Measurements from ENCODE around the gene OR1F1.
"Not testable (repeated sequence)": the region's sequence is repeated elsewhere in the genome, so short reads cannot be mapped to it uniquely, and the experiment has no call there.

Gene OR1F1

DNA sequence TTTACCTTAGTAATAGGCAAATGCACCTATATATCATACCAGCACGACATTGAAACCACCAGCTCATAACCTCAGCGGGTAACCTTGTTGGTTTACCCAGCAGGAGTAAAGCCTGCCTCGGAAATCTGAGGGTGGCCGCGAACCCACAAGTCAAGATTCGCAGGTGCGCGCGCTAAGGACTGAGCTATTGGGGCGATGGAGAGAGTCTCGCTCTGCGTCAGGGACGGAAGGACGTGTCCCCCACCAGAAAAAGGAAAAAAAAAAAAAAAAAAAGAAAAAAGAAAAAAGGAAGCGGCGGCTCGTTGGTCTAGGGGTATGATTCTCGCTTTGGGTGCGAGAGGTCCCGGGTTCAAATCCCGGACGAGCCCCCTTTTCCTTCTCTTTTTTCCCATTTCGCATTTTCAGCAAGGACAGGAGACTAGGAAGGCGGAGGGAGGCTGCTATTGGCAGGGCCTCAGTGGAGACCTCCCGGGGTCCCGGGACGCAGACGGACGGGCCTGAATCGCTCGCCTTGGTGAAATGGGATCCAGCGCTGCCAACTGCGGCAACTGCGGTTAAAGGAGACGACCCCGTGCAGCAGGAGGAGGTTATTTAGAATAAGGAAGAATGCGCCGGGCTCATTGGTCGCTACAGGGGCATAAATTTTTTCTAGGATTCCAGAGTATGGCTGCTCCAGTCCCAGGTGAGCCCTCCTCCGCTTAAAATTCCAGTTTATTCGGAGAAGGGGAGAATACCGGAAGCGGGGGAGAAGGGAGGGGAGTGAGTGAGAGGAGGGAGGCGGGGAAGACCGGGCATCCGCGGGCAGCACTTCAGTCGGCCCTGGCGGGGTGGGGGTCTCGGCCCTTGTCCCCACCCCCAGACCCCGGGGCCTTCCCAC, at the start of gene OR1F1:
Gene OR1F1 (plus strand): TSS at position 407 of the 877 bp plus-strand sequence.
- no peak for FAIRE-seq

DNA sequence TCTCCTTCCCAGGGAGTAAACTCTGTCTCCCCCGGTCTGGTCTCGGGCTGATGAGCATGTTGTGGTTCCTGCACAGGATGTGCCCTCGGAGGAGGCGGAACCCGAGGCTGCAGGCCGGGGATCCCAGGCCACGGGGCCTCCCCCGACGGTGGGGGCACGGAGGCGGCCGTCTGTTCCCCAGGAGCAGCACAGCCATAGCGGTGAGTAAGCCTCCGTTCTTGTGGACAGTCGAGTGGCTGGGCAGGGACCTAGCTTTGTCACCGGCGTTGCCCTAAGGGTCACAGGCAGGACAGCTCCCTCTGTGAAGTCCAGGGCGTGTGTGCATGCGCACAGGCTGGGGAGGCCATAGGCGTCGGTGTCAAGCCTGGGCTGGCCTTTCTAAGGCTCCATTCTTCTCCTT, 49.7 kb upstream of the OR1F1 start:
- FAIRE-seq = no peak

DNA sequence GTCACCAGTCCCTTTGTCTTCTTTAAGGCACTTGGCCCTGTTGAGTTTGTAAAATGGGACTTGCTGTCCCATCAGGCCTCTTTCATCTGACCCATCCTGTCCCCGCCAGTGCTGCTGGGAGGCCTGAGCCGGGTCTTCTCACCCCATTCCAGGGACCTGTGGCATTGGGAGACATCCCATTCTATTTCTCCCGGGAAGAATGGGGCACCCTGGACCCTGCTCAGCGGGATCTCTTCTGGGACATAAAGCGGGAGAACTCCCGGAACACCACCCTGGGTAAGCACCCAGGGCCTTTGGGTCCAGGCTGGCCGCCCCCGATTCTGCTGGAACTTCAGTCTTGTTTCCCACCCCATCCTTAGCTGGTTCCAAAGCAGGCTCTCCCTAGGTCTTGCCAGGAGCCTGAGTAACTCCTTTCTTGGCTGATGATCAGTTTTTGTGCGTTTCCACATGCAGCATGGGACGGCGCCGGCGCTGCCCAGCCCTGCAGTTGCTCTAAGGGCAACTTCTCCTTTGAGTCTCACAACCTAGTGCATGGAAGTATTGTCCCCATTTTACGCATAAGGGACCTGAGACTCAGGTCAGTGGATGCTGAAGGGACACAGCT, 49.1 kb upstream of the OR1F1 start:
- FAIRE-seq = no peak

DNA sequence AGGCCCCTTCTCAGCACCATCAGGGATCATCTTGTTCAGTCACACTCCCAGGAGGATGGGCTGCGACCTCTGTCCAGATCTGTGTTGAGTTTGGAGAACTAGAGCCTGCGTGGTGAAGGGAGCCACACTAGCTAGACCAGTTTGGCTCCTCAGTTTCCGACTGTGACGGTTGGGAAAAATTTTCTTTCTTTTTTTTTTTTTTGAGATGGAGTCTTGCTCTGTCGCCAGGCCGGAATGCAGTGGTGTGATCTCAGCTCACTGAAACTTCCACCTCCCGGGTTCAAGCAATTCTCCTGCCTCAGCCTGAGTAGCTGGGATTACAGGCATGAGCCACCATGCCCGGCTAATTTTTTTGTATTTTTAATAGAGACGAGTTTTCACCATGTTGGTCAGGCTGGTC, 48.4 kb upstream of the OR1F1 start:
- FAIRE-seq = not testable (repeated sequence)

DNA sequence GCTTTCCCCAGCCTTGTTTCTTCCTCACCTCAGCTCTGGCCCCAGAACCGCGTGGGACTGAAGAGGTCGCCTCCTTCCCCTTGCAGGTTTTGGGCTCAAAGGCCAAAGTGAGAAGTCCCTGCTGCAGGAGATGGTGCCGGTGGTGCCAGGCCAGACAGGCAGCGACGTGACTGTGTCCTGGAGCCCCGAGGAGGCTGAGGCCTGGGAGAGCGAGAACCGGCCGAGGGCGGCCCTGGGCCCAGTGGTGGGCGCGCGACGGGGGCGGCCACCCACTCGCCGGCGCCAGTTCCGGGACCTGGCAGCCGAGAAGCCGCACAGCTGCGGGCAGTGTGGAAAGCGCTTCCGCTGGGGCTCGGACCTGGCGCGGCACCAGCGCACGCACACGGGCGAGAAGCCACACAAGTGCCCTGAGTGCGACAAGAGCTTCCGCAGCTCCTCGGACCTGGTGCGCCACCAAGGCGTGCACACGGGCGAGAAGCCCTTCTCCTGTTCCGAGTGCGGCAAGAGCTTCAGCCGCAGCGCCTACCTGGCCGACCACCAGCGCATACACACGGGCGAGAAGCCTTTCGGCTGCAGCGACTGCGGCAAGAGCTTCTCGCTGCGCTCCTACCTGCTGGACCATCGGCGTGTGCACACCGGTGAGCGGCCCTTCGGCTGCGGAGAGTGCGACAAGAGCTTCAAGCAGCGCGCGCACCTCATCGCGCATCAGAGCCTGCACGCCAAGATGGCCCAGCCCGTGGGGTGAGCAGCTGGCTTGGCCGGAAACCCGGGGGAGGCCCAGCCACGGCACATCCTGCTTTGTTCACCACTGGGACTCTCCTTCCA, 47.2 kb upstream of the OR1F1 start:
- no peak for FAIRE-seq

DNA sequence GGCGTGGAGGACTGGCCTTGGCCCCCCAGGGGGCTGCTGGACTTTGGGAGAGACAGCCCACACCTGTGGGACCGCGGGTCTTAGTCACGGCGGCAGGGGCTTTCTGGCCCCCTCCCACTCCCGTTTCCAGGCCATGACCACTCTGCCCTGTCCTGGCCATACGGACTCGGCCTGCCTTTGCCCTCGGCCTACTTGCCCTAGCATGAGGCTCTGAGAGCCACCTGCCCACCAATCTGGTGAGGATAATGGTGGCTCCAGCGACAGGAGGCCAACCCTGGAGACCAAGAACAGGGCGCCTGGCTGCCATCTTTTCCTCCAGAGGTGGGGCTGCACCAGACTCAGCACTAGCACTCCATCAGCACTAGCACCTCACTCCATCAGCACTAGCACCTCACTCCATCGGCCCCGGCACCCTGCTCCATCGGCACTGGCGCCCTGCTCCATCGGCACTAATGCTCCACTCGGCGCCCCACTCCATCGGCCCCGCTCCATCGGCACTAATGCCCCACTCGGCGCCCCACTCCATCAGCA, 46.2 kb upstream of the OR1F1 start:
- no peak for FAIRE-seq

DNA sequence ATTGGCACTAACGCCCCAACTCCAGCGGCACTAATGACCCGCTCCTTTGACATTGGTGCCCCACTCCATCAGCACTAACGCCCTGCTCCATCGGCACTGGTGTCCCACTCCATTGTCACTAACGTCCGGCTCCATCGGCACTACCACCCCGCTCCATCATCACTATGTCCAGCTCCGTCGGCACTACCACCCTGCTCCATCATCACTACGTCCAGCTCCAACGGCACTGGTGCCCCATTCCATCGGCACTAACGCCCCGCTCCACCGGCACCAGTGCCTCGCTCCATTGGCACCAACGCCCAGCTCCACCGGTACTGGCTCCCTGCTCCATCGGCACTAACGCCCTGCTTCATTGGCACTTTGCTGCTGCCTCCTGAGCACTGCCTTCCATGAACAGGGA, 45.7 kb upstream of the OR1F1 start:
- no peak for FAIRE-seq

DNA sequence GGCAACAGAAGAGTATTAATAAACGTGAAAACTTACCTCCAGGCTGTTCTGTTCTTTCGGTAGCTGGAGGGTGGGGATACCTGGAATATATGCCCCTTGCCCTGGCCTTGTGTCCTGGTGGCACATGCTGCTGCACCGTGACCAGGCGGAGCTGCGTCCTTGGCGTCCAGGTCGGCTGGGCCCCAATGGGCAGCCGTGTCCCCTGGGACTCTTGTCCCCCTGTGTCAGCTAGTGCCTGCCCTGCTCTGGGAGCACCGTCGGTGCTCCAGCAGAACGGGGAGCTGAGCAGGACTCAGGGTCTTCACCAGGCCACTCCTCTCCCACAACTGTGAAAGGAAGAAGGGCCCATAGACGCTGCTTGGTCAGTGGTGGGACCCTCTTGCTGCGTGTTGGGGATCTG, 45.2 kb upstream of the OR1F1 start:
- no peak for FAIRE-seq

DNA sequence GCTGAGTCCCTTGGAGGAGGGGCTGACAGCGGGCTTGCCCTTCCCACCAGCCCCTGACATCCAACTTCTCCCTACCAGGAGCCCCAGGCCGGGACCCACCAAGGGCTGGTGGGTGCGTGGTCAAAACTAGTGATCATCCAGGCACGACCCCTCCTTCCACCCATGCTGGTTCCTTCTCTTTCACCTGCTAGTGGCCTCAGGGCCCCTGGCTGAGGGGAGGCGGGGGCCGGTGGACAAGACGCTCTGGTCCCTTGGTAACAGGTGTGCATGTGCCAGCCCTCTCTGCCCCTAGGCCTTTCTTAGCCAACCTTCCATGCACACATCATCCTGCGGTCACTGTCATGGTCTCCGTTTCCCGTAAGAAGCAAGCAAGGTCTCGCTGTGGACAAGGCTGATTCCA, 44.8 kb upstream of the OR1F1 start:
- FAIRE-seq = no peak

DNA sequence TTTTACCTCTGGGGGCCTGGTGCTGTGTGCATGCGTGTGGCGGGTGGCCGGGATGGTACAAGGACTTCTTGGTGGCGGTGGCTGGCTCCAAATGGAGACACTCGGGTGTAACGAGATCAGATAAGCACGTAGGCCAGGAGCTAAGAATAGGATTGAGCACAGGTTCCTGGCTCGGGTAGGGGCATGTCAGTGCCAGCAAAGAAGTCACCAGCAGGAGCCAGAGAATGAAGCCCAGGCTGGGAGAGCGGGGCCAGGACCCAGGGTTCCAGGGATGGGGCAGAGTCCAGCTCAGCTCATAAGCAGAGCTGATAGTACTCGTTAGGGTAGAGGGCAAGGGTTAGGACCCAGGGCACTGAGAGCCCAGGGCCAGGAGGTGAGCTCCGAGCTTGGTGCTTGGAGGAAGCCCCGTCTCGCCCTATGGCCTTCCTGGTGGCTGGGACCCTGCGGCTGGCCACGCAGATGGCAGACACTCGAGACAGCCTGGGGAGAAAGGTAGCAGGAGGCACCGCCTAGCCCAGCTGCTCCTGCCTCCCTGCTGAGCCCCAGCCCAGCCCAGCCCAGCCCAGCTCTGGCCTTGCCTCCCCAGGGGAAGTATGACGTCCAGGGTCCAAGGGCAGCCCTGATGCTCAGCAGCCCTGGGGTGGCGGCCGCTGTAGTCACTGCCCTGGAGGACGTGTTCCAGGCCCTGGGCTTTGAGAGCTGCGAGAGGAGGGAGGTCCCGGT, 44.2 kb upstream of the OR1F1 start:
- no peak for FAIRE-seq

DNA sequence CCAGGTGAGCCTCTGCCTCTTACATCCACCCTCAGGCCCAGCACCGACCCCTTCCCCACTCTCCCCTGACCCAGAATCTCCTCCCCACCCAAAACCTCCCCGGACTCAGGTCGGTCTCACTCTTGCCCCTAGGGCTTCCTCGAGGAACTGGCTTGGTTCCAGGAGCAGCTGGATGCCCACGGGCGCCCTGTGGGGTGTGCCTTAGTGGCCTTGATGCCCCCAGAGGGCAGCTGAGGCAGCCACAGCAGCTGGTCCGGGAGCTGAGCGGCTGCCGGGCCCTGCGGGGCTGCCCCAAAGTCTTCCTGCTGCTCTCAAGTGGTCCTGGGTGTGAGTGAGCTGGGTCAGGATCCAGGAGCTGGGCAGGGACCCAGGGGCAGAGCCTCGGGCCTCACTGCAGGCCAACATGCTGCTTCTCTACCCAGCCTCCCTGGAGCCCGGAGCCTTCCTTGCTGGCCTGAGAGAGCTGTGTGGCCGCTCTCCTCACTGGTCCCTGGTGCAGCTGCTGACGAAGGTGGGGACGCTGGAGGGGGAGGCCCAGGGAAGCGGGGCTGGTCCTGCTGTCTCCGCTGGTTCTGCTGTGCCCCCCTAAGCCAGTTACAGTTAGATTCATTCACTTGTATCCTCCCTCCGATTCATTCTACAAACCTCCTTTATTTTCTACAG, 43.6 kb upstream of the OR1F1 start:
- no peak for FAIRE-seq

DNA sequence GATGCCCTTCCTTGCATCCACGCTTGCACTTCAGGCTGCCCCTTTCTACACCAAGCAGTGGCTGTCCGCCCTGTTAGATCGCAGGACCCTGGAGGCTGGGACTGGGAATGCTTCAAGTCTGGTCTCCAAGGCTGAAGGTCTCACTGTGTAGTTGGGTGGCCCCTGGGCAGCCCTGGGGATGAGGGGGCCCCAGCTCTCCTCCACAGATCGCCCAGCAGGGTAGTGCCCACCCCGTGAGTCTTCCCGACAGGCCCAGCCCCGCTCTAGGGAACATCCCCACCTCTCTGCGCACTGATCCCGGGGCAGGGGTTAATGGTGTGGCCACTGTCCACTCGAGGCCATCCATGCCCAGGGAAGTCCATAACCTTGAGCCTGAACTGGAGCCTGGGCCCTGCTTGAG, 42.9 kb upstream of the OR1F1 start:
- FAIRE-seq = no peak

DNA sequence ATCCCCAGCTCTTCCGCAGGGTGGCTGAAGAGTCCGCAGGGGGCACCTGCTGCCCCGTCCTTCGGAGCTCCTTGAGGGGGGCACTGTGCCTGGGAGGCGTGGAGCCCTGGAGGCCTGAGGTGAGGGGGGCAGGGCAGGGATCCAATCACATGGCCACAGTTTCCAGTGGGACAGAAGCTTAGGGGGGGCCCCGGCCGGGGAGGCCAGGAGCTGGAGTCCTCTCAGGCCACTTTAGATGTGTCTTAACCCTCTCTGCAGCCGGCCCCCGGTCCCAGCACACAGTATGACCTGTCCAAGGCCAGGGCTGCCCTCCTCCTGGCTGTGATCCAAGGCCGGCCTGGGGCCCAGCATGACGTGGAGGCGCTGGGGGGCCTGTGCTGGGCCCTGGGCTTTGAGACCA, 42.3 kb upstream of the OR1F1 start:
- FAIRE-seq = no peak

DNA sequence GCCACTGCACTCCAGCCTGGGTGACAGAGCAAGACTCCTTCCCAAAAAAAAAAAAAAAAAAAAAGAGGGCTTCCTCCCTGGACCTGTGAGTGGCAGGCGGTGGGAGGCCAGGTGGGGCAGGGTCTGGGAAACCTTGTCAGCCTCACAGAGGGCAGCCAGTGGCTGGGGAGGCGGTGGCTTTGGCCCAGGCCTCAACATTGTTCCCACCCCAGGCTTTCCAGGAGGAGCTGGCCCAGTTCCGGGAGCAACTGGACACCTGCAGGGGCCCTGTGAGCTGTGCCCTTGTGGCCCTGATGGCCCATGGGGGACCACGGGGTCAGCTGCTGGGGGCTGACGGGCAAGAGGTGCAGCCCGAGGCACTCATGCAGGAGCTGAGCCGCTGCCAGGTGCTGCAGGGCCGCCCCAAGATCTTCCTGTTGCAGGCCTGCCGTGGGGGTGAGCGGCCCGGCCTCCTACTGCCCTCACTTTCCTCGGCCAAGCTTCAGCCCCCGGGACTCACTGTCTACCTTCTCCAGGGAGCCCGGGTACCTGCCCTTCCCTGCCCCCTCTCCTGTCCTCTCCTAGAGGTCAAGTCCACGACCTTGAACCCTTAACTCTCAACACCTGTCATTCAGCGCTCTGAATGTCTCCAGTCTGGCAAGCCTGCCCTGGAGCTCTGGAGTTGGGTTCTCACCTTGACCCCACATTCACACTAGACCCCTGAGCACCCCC, 40.8 kb upstream of the OR1F1 start:
- FAIRE-seq = no peak

DNA sequence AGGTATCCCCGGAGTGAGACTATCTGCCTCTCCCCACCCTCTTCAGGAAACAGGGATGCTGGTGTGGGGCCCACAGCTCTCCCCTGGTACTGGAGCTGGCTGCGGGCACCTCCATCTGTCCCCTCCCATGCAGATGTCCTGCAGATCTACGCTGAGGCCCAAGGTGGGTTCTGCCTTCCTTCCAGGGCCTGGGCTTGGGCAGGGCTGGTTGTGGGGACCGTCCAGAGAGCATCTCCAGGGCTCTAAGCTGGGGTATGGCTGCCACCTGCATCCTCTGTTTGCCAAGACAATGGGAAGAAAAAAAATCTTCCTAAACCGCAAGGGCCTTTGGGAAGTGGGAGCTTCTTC, 40.3 kb upstream of the OR1F1 start:
- no peak for FAIRE-seq

DNA sequence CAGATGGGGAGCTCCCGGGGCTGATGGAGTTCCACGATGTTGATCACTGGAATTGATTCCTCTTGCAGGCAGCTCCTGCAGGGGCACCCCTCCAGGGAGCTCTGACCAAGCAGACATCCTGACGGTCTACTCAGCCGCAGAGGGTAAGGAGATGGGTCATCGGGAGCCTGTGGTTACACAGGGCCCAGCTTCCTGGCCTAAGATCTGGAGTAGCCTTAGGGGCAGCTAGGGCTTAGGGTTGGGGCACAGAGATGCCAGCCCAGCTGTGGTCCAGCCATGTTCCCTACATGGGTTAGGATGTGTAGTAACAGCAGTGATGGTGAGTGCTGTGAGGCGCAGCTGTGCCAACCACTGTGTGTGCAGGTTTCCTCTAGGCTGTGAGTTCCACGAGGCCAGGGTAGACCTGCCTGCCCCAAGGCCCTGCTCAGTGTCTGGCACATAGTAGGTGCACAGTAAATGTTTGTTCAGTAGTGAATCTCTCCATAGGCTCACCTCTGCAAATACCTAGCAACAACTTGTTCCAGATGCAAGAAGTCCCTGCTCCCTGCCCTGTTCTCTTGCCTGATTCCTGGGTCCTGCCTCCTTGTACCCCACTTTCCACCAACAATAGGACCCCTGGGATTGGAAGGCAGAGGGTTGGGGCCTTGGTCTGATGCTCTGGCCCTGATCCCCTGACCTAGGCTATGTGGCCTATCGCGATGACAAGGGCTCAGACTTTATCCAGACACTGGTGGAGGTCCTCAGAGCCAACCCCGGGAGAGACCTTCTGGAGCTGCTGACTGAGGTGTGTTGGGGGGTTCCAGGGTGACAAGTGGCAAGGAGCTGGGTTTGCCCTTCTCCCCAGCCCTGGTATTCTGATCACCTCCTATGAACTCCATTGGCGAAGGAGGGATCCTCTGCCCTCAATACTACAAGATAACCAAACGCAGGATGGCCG, 39.5 kb upstream of the OR1F1 start:
- no peak for FAIRE-seq

DNA sequence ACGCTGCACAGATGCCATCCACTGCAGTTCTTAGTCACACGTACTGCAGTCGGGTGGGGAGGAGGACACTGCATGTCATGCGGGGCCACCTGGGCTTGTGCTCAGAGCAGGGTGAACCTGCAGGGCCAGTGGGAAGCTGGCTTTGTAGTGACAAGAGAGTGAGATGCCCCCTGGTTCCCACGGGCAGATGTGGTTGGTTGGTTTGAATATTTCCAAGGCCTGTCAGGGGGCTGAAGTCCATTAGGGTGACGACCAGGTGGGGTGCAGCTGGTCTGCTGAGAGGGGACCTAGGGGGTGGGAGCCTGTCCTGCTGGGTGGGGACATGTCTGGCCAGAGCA, 38.8 kb upstream of the OR1F1 start:
- no peak for FAIRE-seq

DNA sequence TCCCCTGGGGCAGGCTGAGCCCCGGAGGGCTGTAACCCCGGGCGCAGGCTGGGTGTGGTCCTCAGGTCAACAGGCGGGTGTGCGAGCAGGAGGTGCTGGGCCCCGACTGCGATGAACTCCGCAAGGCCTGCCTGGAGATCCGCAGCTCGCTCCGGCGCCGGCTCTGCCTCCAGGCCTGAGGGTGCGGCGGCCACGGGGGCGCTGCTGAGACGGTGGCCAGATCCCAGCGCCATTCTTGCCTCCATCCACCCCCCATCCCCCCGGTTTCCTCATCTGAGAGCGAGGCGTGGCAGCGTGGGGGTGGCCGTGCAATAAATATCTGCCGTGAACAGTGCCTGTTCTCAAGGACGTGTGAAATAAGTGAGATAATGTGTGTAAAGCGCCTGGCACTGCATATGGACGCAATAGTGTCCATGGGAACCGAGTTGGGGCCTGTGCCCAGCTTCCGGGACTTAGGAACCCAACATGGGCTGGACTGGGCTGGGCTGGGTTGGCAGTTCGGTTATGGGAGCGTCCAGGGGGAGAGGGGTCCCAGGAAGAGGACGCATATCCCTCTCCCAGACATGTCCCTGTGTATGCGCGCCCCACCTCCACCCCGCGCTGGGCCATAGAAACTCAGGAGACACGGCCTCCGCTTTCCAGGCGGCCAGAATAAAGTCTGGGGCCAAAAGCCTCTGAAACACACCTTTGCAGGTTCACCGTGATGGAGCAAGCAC, 38.2 kb upstream of the OR1F1 start:
- FAIRE-seq = no peak

DNA sequence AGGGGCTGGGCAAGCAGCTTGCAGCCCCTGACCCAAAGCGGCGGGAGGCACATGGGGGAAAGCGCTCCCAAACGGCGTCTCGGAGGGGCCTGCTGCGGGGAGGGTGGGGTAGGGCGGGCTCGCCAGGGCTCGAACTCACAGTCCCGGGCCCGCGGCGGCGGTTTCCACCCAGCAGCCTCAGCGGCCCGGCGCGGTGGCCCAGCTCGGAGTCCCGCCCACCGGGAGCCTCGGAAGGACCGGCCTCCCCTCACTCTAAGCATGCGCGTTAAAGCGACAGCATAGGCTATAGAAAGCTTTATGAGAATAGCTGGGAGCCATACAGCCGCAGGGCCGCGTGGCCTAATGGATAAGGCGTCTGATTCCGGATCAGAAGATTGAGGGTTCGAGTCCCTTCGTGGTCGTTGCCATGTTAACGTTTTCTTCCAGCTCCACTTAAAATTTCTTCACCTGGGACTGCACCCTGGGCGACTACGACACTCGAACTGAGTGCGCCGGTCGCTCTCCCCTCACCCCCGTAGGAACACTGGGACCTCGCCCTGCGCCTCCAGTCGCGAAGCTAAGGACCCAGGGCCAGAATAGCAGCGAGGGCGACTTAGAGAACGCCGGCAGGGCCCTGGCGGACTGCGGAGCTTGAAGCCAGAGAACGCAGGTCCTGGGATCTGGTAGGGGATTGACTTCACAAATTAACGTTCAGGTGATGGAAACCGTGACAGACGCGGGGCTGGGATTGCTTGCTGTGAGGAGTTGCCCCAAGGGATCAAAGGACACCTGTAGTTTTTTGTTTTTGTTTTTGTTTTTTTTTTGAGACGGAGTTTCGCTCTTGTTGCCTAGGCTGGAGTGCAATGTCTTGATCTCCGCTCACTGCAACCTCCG, 37.4 kb upstream of the OR1F1 start:
- FAIRE-seq = no peak

Data from colon (tissue), 2 donors.